HCT116 (cell line): ENCODE data around the gene LYAR. TPM values are rescaled to one million over a fixed set of nuclear protein-coding genes. Genes with fewer than 3 reads are reported as not detected.

ENCODE experiments used
- ATAC-seq: fragments of 200-7000 bp; cut with Tn5 transposase; 2 replicates; pipeline ENCODE4 v1.9.1; 2020; ENCODE audit warnings: mild to moderate bottlenecking, moderate library complexity
- BruUV-seq: library from RNA; stranded (reverse); fragments of 400-500 nt; replicated peaks from 2 replicates; lab custom pipeline; 2021; lab: Mats Ljungman, UMichigan
- CTCF ChIA-PET: fragments of 300-600 bp; sonication (Branson Sonifier 250); formaldehyde crosslinking; loops from one replicate; lab custom pipeline; 2021; ENCODE audit warnings: antibody characterized with exemption; lab: Charles Lee
- POLR2A ChIA-PET: fragments of 300-600, 350-600 bp; sonication (Branson Sonifier 250); formaldehyde crosslinking; loops from one replicate; lab custom pipeline; 2021; ENCODE audit warnings: antibody characterized with exemption; lab: Charles Lee
- RAD21 ChIA-PET, 2 experiments: fragments of 300-600 bp; sonication (Branson Sonifier 250); formaldehyde crosslinking; loops; one replicate each; lab custom pipeline; 2023; ENCODE audit warnings: low total read pairs in 2 of 2; ENCODE audit not compliant: uncharacterized antibody in 2 of 2, unreplicated experiment in 2 of 2, low non-redundant PET in 1 of 2; lab: Charles Lee
- DNase-seq: peaks from one replicate; pipeline ENCODE4 v3.0.0-alpha.2; 2010; ENCODE audit warnings: low read depth, low spot score
- H2AFZ ChIP-seq: fragments of 200-600 bp; shearing (Covaris generic), sonication (generic); 2 replicates; pipeline ENCODE4 v1.6.1; 2017; ENCODE audit warnings: low read depth, mixed run types, mixed read lengths, antibody characterized with exemption, low read length; ENCODE audit not compliant: poor library complexity, severe bottlenecking
- H3K27ac ChIP-seq: 2 replicates; pipeline ENCODE4 v1.5.1; 2012; ENCODE audit warnings: low read depth, low read length
- H3K27me3 ChIP-seq: fragments of 200-600 bp; sonication (generic); 2 replicates; pipeline ENCODE4 v1.6.1; 2016; ENCODE audit warnings: mixed run types, low read length, mixed read lengths; ENCODE audit not compliant: insufficient read depth
- H3K36me3 ChIP-seq, 2 experiments: fragments of 200-500 bp in 1 of 2; fragments of 200-600 bp in 1 of 2; sonication (Bioruptor generic) in 1 of 2; sonication (generic) in 1 of 2; 2 replicates each; pipeline versions ENCODE4 v1.5.1 to v1.6.1; 2014 to 2016; ENCODE audit warnings: low read length in 2 of 2, inconsistent platforms in 1 of 2, mixed read lengths in 1 of 2, mixed run types in 1 of 2; ENCODE audit not compliant: insufficient read depth in 2 of 2, control insufficient read depth in 1 of 2
- H3K4me1 ChIP-seq, 2 experiments: fragments of 200-600 bp in 1 of 2; sonication (generic) in 1 of 2; 2 replicates each; pipeline versions ENCODE4 v1.5.1 to v1.6.1; 2012 to 2017; ENCODE audit warnings: low read length in 2 of 2, inconsistent platforms in 1 of 2, mild to moderate bottlenecking in 1 of 2, mixed read lengths in 1 of 2, mixed run types in 1 of 2, moderate library complexity in 1 of 2; ENCODE audit not compliant: insufficient read depth in 2 of 2, control insufficient read depth in 1 of 2
- H3K4me2 ChIP-seq: fragments of 200-600 bp; sonication (generic); 2 replicates; pipeline ENCODE4 v1.6.1; 2017; ENCODE audit warnings: mixed run types, low read length, mixed read lengths
- H3K4me3 ChIP-seq, 2 experiments: fragments of 200-600 bp in 1 of 2; sonication (generic) in 1 of 2; replicated peaks in 1 of 2; 2 replicates each; pipeline ENCODE4 v1.5.1; 2011 to 2016; ENCODE audit warnings: low read length in 2 of 2, control low read depth in 1 of 2, low read depth in 1 of 2, mild to moderate bottlenecking in 1 of 2, mixed read lengths in 1 of 2, mixed run types in 1 of 2
- H3K79me2 ChIP-seq: fragments of 200-600 bp; sonication (generic); 2 replicates; pipeline ENCODE4 v1.6.1; 2017; ENCODE audit warnings: mild to moderate bottlenecking, mixed run types, low read length, moderate library complexity, mixed read lengths; ENCODE audit not compliant: insufficient read depth
- H3K9ac ChIP-seq: fragments of 200-600 bp; sonication (generic); 2 replicates; pipeline ENCODE4 v1.6.1; 2016; ENCODE audit warnings: low read length, mixed read lengths
- H3K9me2 ChIP-seq: fragments of 200-600 bp; sonication (generic), shearing (Covaris generic); 2 replicates; pipeline ENCODE4 v1.6.1; 2017; ENCODE audit warnings: mixed run types, mild to moderate bottlenecking, moderate library complexity; ENCODE audit not compliant: insufficient read depth
- H3K9me3 ChIP-seq, 2 experiments: fragments of 200-500 bp in 1 of 2; fragments of 200-600 bp in 1 of 2; sonication (Bioruptor generic) in 1 of 2; sonication (generic) in 1 of 2; 2 replicates each; pipeline ENCODE4 v1.6.1; 2014 to 2017; ENCODE audit warnings: low read length in 2 of 2, mixed read lengths in 2 of 2, inconsistent platforms in 1 of 2, low read depth in 1 of 2, mild to moderate bottlenecking in 1 of 2, mixed run types in 1 of 2, moderate library complexity in 1 of 2; ENCODE audit not compliant: control insufficient read depth in 1 of 2, insufficient read depth in 1 of 2
- H4K20me1 ChIP-seq: fragments of 200-600 bp; sonication (generic), shearing (Covaris generic); 2 replicates; pipeline ENCODE4 v1.6.1; 2017; ENCODE audit warnings: mixed run types, mild to moderate bottlenecking, moderate library complexity; ENCODE audit not compliant: insufficient read depth
- ATF3 ChIP-seq: IDR thresholded peaks from 2 replicates; pipeline ENCODE4 v1.6.1; 2012
- CTCF ChIP-seq, 3 experiments: fragments of 200-600 bp in 1 of 3; sonication (generic) in 1 of 3; IDR thresholded peaks in 2 of 3; conservative IDR thresholded peaks in 1 of 3; 2 replicates each; pipeline ENCODE4 v1.5.1; 2012 to 2017; ENCODE audit warnings: low read depth in 2 of 3, low read length in 2 of 3, antibody characterized with exemption in 1 of 3, borderline replicate concordance in 1 of 3, control low read depth in 1 of 3, mild to moderate bottlenecking in 1 of 3, mixed read lengths in 1 of 3, mixed run types in 1 of 3, moderate library complexity in 1 of 3; ENCODE audit not compliant: insufficient read depth in 1 of 3
- EGR1 ChIP-seq: IDR thresholded peaks from 2 replicates; pipeline ENCODE4 v1.6.1; 2012; ENCODE audit warnings: low read depth
- EZH2phosphoT487 ChIP-seq: fragments of 200-600 bp; IDR thresholded peaks from 2 replicates; pipeline ENCODE4 v1.6.1; 2018; ENCODE audit warnings: antibody characterized with exemption, borderline replicate concordance
- JUND ChIP-seq: IDR thresholded peaks from 2 replicates; pipeline ENCODE4 v1.6.1; 2012
- MAX ChIP-seq: IDR thresholded peaks from 2 replicates; pipeline ENCODE4 v1.6.1; 2012
- POLR2AphosphoS5 ChIP-seq: IDR thresholded peaks from 2 replicates; pipeline ENCODE4 v1.6.1; 2011; ENCODE audit warnings: mild to moderate bottlenecking, low read depth, low read length, moderate library complexity
- REST ChIP-seq: IDR thresholded peaks from 2 replicates; pipeline ENCODE4 v1.6.1; 2012; ENCODE audit warnings: low read depth
- SIN3A ChIP-seq: IDR thresholded peaks from 2 replicates; pipeline ENCODE4 v1.6.1; 2012; ENCODE audit warnings: low read depth
- SRF ChIP-seq: IDR thresholded peaks from 2 replicates; pipeline ENCODE4 v1.6.1; 2012; ENCODE audit warnings: low read depth
- TCF7L2 ChIP-seq: IDR thresholded peaks from 2 replicates; pipeline ENCODE4 v1.7.0; 2011; ENCODE audit warnings: borderline replicate concordance, inconsistent platforms; ENCODE audit not compliant: insufficient read depth, insufficient read length; ENCODE audit errors: extremely low read depth
- ZBTB33 ChIP-seq: IDR thresholded peaks from 2 replicates; pipeline ENCODE4 v1.6.1; 2011; ENCODE audit warnings: mild to moderate bottlenecking, low read length, moderate library complexity; ENCODE audit not compliant: insufficient replicate concordance; ENCODE audit errors: extremely low read depth
- intact Hi-C: fragments of 100-400 bp; cut with micrococcal nuclease; formaldehyde crosslinking; loops from 2 replicates; pipeline ENCODE4 v1.10.0; 2022
- total RNA-seq: library from RNA; stranded (reverse); gene quantifications from one replicate; pipeline ENCODE4 v1.2.1, GENCODE V29; 2021; ENCODE audit not compliant: unreplicated experiment

The LYAR gene
- total RNA-seq, 1 experiment from 2014 or later = 53.0 TPM

GRCh38 chr4:4228356-4228668 is 61.6 kb downstream of the LYAR start:
- no peak overlapping the region for H2AFZ ChIP-seq
- no peaks in the 10 kb centered on the region for H4K20me1 ChIP-seq
- H3K4me3 ChIP-seq = no peak overlapping the region
- no peak for TF ChIP-seq EZH2phosphoT487
- no peak for TF ChIP-seq POLR2AphosphoS5
- TF ChIP-seq REST = no peak
- TF ChIP-seq SRF = no peak
- no peak for TF ChIP-seq JUND
- no peak for TF ChIP-seq EGR1
- no peak for TF ChIP-seq CTCF (IDR thresholded peaks at IDR 0.05 in 2 of 3, conservative IDR thresholded peaks at IDR 0.05 in 1 of 3; ENCODE audit: borderline replicate concordance in 1 of 3, insufficient read depth in 1 of 3, low read depth in 2 of 3, low read length in 2 of 3)
- no peak for TF ChIP-seq TCF7L2
- no peak for TF ChIP-seq ZBTB33
- TF ChIP-seq ATF3 = no peak
- no peak for TF ChIP-seq SIN3A
- no peak for TF ChIP-seq MAX
- no peaks in the 10 kb centered on the region for H3K27me3 ChIP-seq
- H3K36me3 ChIP-seq = no peaks in the 10 kb centered on the region
- BruUV-seq = no TSS peak
- no peak for DNase-seq
- intact Hi-C loops = no loop called here
- no peaks in the 10 kb centered on the region for H3K9me2 ChIP-seq
- H3K4me1 ChIP-seq = no peaks in the 10 kb centered on the region
- ChIA-PET RAD21 (no interaction called here), CTCF (no interaction called here), POLR2A (no interaction called here)
- ATAC-seq = no peak
- no peak overlapping the region for H3K9ac ChIP-seq
- H3K9me3 ChIP-seq = no peaks in the 10 kb centered on the region; a peak in 1 of 4 replicates
- no peak overlapping the region for H3K27ac ChIP-seq
- H3K4me2 ChIP-seq = no peak overlapping the region
- no peaks in the 10 kb centered on the region for H3K79me2 ChIP-seq
